ENCODE measurements around the gene IL17RE. TPM values are rescaled to one million over a fixed set of nuclear protein-coding genes. Genes with fewer than 3 reads are reported as not detected.

Gene IL17RE
- total and polyA plus RNA-seq, 2 of the 13 experiments (the other 11 are each of a cell fraction or from before 2014, with no cell fraction given) = 14.5 to 24.1 TPM

- TF ChIP-seq ZNF362 (CRISPR knock-in tag; IDR thresholded peaks at IDR 0.05; ENCODE audit: borderline replicate concordance) (peak; percentile 55; the same call in 1 of the 2 replicates), ZNF124 (CRISPR knock-in tag; IDR thresholded peaks at IDR 0.05) (no peak), ZNF737 (CRISPR knock-in tag; IDR thresholded peaks at IDR 0.05; ENCODE audit: borderline replicate concordance) (no peak), SNAPC4 (CRISPR knock-in tag; IDR thresholded peaks at IDR 0.05) (no peak), TFAP4 (IDR thresholded peaks at IDR 0.05; ENCODE audit: borderline replicate concordance, low read depth) (0 out of 2 replicates have a peak, but pooled peaks have one; percentile 34), TEAD2 (CRISPR knock-in tag; IDR thresholded peaks at IDR 0.05) (no peak), ZNF276 (CRISPR knock-in tag; IDR thresholded peaks at IDR 0.05; ENCODE audit: low read depth) (no peak), NFE2L1 (CRISPR knock-in tag; IDR thresholded peaks at IDR 0.05; ENCODE audit: borderline replicate concordance) (no peak), UBTF (CRISPR knock-in tag; IDR thresholded peaks at IDR 0.05) (peak; percentile 97), ZNF296 (CRISPR knock-in tag; conservative IDR thresholded peaks at IDR 0.05) (no peak), CEBPG (CRISPR knock-in tag; IDR thresholded peaks at IDR 0.05) (peak; percentile 44; the same call in 1 of the 2 replicates), U2AF1 (optimal IDR thresholded peaks at IDR 0.05; ENCODE audit: low read depth, low read length) (no peak), ZFP91 (CRISPR knock-in tag; IDR thresholded peaks at IDR 0.05; ENCODE audit: borderline replicate concordance) (peak; percentile 65; the same call in 1 of the 2 replicates), SIX1 (CRISPR knock-in tag; IDR thresholded peaks at IDR 0.05; ENCODE audit: borderline replicate concordance) (no peak), FOXM1 (CRISPR knock-in tag; IDR thresholded peaks at IDR 0.05) (no peak)
Measured at GRCh38 chr3:9862391-9863057, 40.1 kb upstream of the IL17RE start (continued).

All from HepG2 (cell line).